ENCODE data around the gene PCP4L1.
"Not testable (repeated sequence)": the region's sequence is repeated elsewhere in the genome, so short reads cannot be mapped to it uniquely, and the experiment has no call there.

PCP4L1 gene

GRCh38 chr1:161222175-161223019 is 36.1 kb upstream of the PCP4L1 start:
- Histone ChIP-seq H3K4me3 (ENCODE audit: low read depth in 1 of 2, low read length in 2 of 2) (no peak overlapping the region), H3K9me3 (ENCODE audit: low read length) (no peaks in the 10 kb centered on the region), H3K9ac (ENCODE audit: low read length) (no peak overlapping the region), H3K36me3 (ENCODE audit: insufficient read depth, low read length) (no peaks in the 10 kb centered on the region), H3K27ac (ENCODE audit: low read depth, low read length) (no peak overlapping the region), H3K4me1 (ENCODE audit: insufficient read depth, low read length) (peaks cover 15% of the 10 kb centered on the region), H3K27me3 (ENCODE audit: control insufficient read depth in 1 of 2, insufficient read depth in 2 of 2, low read length in 2 of 2) (no peaks in the 10 kb centered on the region)

GRCh38 chr1:161223805-161224694 is 34.5 kb upstream of the PCP4L1 start:
- Histone ChIP-seq H3K4me1 (ENCODE audit: insufficient read depth, low read length) (peaks cover 23% of the 10 kb centered on the region), H3K4me3 (ENCODE audit: low read depth in 1 of 2, low read length in 2 of 2) (no peak overlapping the region)

GRCh38 chr1:161224695-161225087 is 33.9 kb upstream of the PCP4L1 start:
- not testable (repeated sequence) for H3K9ac ChIP-seq (ENCODE audit: low read length); H3K4me3 ChIP-seq (ENCODE audit: low read depth in 1 of 2, low read length in 2 of 2); H3K9me3 ChIP-seq (ENCODE audit: low read length); H3K27ac ChIP-seq (ENCODE audit: low read depth, low read length); H3K27me3 ChIP-seq (ENCODE audit: control insufficient read depth in 1 of 2, insufficient read depth in 2 of 2, low read length in 2 of 2)
- Histone ChIP-seq H3K36me3 (ENCODE audit: insufficient read depth, low read length) (peaks cover 20% of the 10 kb centered on the region), H3K4me1 (ENCODE audit: insufficient read depth, low read length) (peaks cover 23% of the 10 kb centered on the region)

More at GRCh38 chr1:161223805-161224694, 34.5 kb upstream of the PCP4L1 start:
- H3K27ac ChIP-seq (ENCODE audit: low read depth, low read length): no peak overlapping the region
- H3K36me3 ChIP-seq (ENCODE audit: insufficient read depth, low read length): peaks cover 13% of the 10 kb centered on the region
- H3K9me3 ChIP-seq (ENCODE audit: low read length): no peaks in the 10 kb centered on the region
- no peak overlapping the region for H3K9ac ChIP-seq (ENCODE audit: low read length)
- H3K27me3 ChIP-seq (ENCODE audit: control insufficient read depth in 1 of 2, insufficient read depth in 2 of 2, low read length in 2 of 2): no peaks in the 10 kb centered on the region

GRCh38 chr1:161225178-161225533 is 33.4 kb upstream of the PCP4L1 start:
- no peak overlapping the region for H3K9ac ChIP-seq (ENCODE audit: low read length)
- H3K27me3 ChIP-seq (ENCODE audit: control insufficient read depth in 1 of 2, insufficient read depth in 2 of 2, low read length in 2 of 2): no peaks in the 10 kb centered on the region
- H3K27ac ChIP-seq (ENCODE audit: low read depth, low read length): peak overlapping the region; percentile 53
- H3K4me3 ChIP-seq (ENCODE audit: low read depth in 1 of 2, low read length in 2 of 2): peak overlapping the region in 1 of 2 donors; percentile 20
- no peaks in the 10 kb centered on the region for H3K9me3 ChIP-seq (ENCODE audit: low read length)
- peaks cover 23% of the 10 kb centered on the region for H3K4me1 ChIP-seq (ENCODE audit: insufficient read depth, low read length)
- peaks cover 21% of the 10 kb centered on the region for H3K36me3 ChIP-seq (ENCODE audit: insufficient read depth, low read length)

GRCh38 chr1:161225534-161226319 is 32.8 kb upstream of the PCP4L1 start, which contains the start of gene TOMM40L:
TSS of gene TOMM40L (plus strand) at chr1:161226060. CDS start at chr1:161226490, 430 bp downstream.
- H3K36me3 ChIP-seq (ENCODE audit: insufficient read depth, low read length): peaks cover 21% of the 10 kb centered on the region
- no peaks in the 10 kb centered on the region for H3K9me3 ChIP-seq (ENCODE audit: low read length)
- H3K4me3 ChIP-seq (ENCODE audit: low read depth in 1 of 2, low read length in 2 of 2): peak within 1 kb of the TSS; percentile 91 to 95
- peak within 1 kb of the TSS; percentile 75 for H3K9ac ChIP-seq (ENCODE audit: low read length)
- H3K4me1 ChIP-seq (ENCODE audit: insufficient read depth, low read length): peaks cover 23% of the 10 kb centered on the region
- H3K27me3 ChIP-seq (ENCODE audit: control insufficient read depth in 1 of 2, insufficient read depth in 2 of 2, low read length in 2 of 2): no peaks in the 10 kb centered on the region
- peak within 1 kb of the TSS; percentile 84 for H3K27ac ChIP-seq (ENCODE audit: low read depth, low read length)

- peak overlapping the region; percentile 84 for H3K27ac ChIP-seq (ENCODE audit: low read depth, low read length)
- no peaks in the 10 kb centered on the region for H3K27me3 ChIP-seq (ENCODE audit: control insufficient read depth in 1 of 2, insufficient read depth in 2 of 2, low read length in 2 of 2)
- peak overlapping the region; percentile 75 for H3K9ac ChIP-seq (ENCODE audit: low read length)
- peaks cover 23% of the 10 kb centered on the region for H3K4me1 ChIP-seq (ENCODE audit: insufficient read depth, low read length)
- H3K9me3 ChIP-seq (ENCODE audit: low read length): no peaks in the 10 kb centered on the region
- H3K36me3 ChIP-seq (ENCODE audit: insufficient read depth, low read length): peaks cover 21% of the 10 kb centered on the region
- H3K4me3 ChIP-seq (ENCODE audit: low read depth in 1 of 2, low read length in 2 of 2): peak overlapping the region; percentile 91 to 95
These were observed 32.2 kb upstream of the PCP4L1 start for GRCh38 chr1:161226320-161226711.

- H3K36me3 ChIP-seq (ENCODE audit: insufficient read depth, low read length): peaks cover 21% of the 10 kb centered on the region
- peaks cover 23% of the 10 kb centered on the region for H3K4me1 ChIP-seq (ENCODE audit: insufficient read depth, low read length)
- no peaks in the 10 kb centered on the region for H3K27me3 ChIP-seq (ENCODE audit: control insufficient read depth in 1 of 2, insufficient read depth in 2 of 2, low read length in 2 of 2)
- H3K27ac ChIP-seq (ENCODE audit: low read depth, low read length): peak overlapping the region; percentile 84
- no peaks in the 10 kb centered on the region for H3K9me3 ChIP-seq (ENCODE audit: low read length)
- H3K4me3 ChIP-seq (ENCODE audit: low read depth in 1 of 2, low read length in 2 of 2): peak overlapping the region; percentile 91 to 95
- H3K9ac ChIP-seq (ENCODE audit: low read length): peak overlapping the region; percentile 75
These were observed 31.8 kb upstream of the PCP4L1 start for GRCh38 chr1:161226759-161227158.

- H3K9ac ChIP-seq (ENCODE audit: low read length): peak overlapping the region; percentile 26
- peak overlapping the region in 1 of 2 donors; percentile 91 for H3K4me3 ChIP-seq (ENCODE audit: low read depth in 1 of 2, low read length in 2 of 2)
- H3K27ac ChIP-seq (ENCODE audit: low read depth, low read length): peak overlapping the region; percentile 84
These were observed 31.2 kb upstream of the PCP4L1 start for GRCh38 chr1:161227196-161227871.

GRCh38 chr1:161228032-161228431 is 30.5 kb upstream of the PCP4L1 start:
- H3K27me3 ChIP-seq (ENCODE audit: control insufficient read depth in 1 of 2, insufficient read depth in 2 of 2, low read length in 2 of 2): no peaks in the 10 kb centered on the region
- H3K4me3 ChIP-seq (ENCODE audit: low read depth in 1 of 2, low read length in 2 of 2): peak overlapping the region in 1 of 2 donors; percentile 91
- peaks cover 21% of the 10 kb centered on the region for H3K36me3 ChIP-seq (ENCODE audit: insufficient read depth, low read length)
- H3K27ac ChIP-seq (ENCODE audit: low read depth, low read length): no peak overlapping the region
- H3K9ac ChIP-seq (ENCODE audit: low read length): no peak overlapping the region
- H3K9me3 ChIP-seq (ENCODE audit: low read length): no peaks in the 10 kb centered on the region
- peaks cover 23% of the 10 kb centered on the region for H3K4me1 ChIP-seq (ENCODE audit: insufficient read depth, low read length)

More at GRCh38 chr1:161227196-161227871, 31.2 kb upstream of the PCP4L1 start:
- Histone ChIP-seq H3K4me1 (ENCODE audit: insufficient read depth, low read length) (peaks cover 23% of the 10 kb centered on the region), H3K9me3 (ENCODE audit: low read length) (no peaks in the 10 kb centered on the region), H3K36me3 (ENCODE audit: insufficient read depth, low read length) (peaks cover 21% of the 10 kb centered on the region), H3K27me3 (ENCODE audit: control insufficient read depth in 1 of 2, insufficient read depth in 2 of 2, low read length in 2 of 2) (no peaks in the 10 kb centered on the region)

- peaks cover 21% of the 10 kb centered on the region for H3K36me3 ChIP-seq (ENCODE audit: insufficient read depth, low read length)
- no peaks in the 10 kb centered on the region for H3K9me3 ChIP-seq (ENCODE audit: low read length)
- H3K27ac ChIP-seq (ENCODE audit: low read depth, low read length): no peak overlapping the region
- peaks cover 23% of the 10 kb centered on the region for H3K4me1 ChIP-seq (ENCODE audit: insufficient read depth, low read length)
- no peaks in the 10 kb centered on the region for H3K27me3 ChIP-seq (ENCODE audit: control insufficient read depth in 1 of 2, insufficient read depth in 2 of 2, low read length in 2 of 2)
- H3K4me3 ChIP-seq (ENCODE audit: low read depth in 1 of 2, low read length in 2 of 2): no peak overlapping the region
- no peak overlapping the region for H3K9ac ChIP-seq (ENCODE audit: low read length)
These were observed 28.6 kb upstream of the PCP4L1 start for GRCh38 chr1:161229896-161230295.

Data from muscle layer of colon (tissue), 2 donors.